GM19328 (cell line): Measurements from ENCODE around the gene GSTO2.

Source experiments
- ATAC-seq: cut with Tn5 transposase; IDR thresholded peaks from one replicate; pipeline ENCODE4 v1.9.1; 2021; ENCODE audit warnings: mild to moderate bottlenecking, moderate library complexity; ENCODE audit not compliant: unreplicated experiment

Gene GSTO2

GRCh38 chr10:104253106-104253505 lies 15.9 kb upstream of the GSTO2 start:
- no peak for ATAC-seq

GRCh38 chr10:104253606-104254410 lies 15.2 kb upstream of the GSTO2 start:
- ATAC-seq = no peak

- peak; percentile 68 for ATAC-seq
Observed at GRCh38 chr10:104254493-104255310, 14.3 kb upstream of the GSTO2 start, which contains the start of gene GSTO1. TSS of gene GSTO1 (plus strand) at chr10:104254892. CDS start at chr10:104254929, 37 bp downstream.

- ATAC-seq = no peak
Observed at GRCh38 chr10:104255311-104255981, 13.5 kb upstream of the GSTO2 start.

- ATAC-seq = no peak
Observed at GRCh38 chr10:104256335-104256961, 12.5 kb upstream of the GSTO2 start.

GRCh38 chr10:104257235-104257634 lies 11.7 kb upstream of the GSTO2 start:
- ATAC-seq = no peak

- ATAC-seq = no peak
Observed at GRCh38 chr10:104258209-104258608, 10.8 kb upstream of the GSTO2 start.

GRCh38 chr10:104259456-104259855 lies 9.5 kb upstream of the GSTO2 start:
- ATAC-seq = no peak

- no peak for ATAC-seq
Observed at GRCh38 chr10:104259999-104260774, 8.8 kb upstream of the GSTO2 start.

- no peak for ATAC-seq
Observed at GRCh38 chr10:104260775-104261115, 8.2 kb upstream of the GSTO2 start.

GRCh38 chr10:104262055-104262454 lies 6.9 kb upstream of the GSTO2 start:
- no peak for ATAC-seq

- no peak for ATAC-seq
Observed at GRCh38 chr10:104264783-104265182, 4.2 kb upstream of the GSTO2 start.

GRCh38 chr10:104267721-104268404 lies 1.1 kb upstream of the GSTO2 start:
- no peak for ATAC-seq

- ATAC-seq = no peak
Observed at GRCh38 chr10:104268405-104268712, 625 bp upstream of the GSTO2 start.

- no peak for ATAC-seq
Observed at GRCh38 chr10:104273286-104273685, 4.3 kb downstream of the GSTO2 start.

- no peak for ATAC-seq
Observed at GRCh38 chr10:104273899-104274575, 5.1 kb downstream of the GSTO2 start.

- no peak for ATAC-seq
Observed at GRCh38 chr10:104274762-104275721, 6.1 kb downstream of the GSTO2 start.

- no peak for ATAC-seq
Observed at GRCh38 chr10:104276192-104276591, 7.2 kb downstream of the GSTO2 start.
